AG08395 (cell line): ENCODE measurements around the gene LGALS3.
A peak's percentile ranks its signal among the peaks of the same experiment; 100 is the strongest.

Experiments
- DNase-seq: peaks from one replicate; pipeline ENCODE4 v3.0.0; 2012; ENCODE audit warnings: mixed read lengths, low spot score

Gene LGALS3

GRCh38 chr14:55131370-55132137, 2.5 kb downstream of the LGALS3 start:
- peak; percentile 32 for DNase-seq

GRCh38 chr14:55133416-55133815, 4.4 kb downstream of the LGALS3 start:
- no peak for DNase-seq

DNA sequence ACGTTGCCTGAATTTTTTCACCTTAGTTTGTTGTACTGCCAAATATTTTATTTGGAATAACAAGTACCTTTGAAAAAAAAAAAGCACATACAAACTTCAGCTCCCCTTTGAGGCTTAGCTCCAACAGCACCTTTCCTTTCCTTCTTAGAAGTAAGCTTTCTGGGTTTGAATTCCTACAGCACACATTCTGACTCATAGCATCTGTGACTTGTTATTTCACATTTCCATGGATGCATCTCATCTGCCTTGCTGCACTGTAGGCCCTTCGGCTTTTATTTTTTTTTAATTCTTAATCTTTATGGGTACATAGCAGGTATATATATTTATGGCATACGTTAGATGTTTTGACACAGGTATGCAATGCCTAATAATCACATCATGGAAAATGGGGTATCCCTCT, 7.2 kb downstream of the LGALS3 start:
- peak; percentile 73 for DNase-seq

GRCh38 chr14:55136885-55137786, 8.1 kb downstream of the LGALS3 start:
- DNase-seq = peak; percentile 77

GRCh38 chr14:55138091-55138490, 9.0 kb downstream of the LGALS3 start:
- no peak for DNase-seq

DNA sequence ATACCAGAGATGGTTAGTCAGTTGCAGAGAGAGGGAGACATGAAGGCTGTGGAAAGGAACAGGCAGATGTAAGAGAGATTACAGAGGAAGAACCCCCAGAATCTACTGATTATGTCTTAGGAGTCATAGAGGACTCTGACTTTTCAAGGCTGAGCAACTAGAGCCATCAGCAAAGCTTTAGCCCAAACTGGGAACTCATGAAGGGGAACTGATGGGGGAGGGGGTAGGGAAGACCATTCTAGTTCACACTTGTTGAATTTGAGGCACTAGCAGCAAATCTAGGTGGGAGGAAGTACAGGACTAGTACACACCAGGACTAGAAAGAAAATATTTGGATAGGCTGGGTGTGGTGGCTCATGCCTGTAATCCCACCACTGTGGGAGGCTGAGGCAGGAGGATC, 10.1 kb downstream of the LGALS3 start:
- no peak for DNase-seq

GRCh38 chr14:55139696-55140509, 10.9 kb downstream of the LGALS3 start:
- DNase-seq = no peak

DNA sequence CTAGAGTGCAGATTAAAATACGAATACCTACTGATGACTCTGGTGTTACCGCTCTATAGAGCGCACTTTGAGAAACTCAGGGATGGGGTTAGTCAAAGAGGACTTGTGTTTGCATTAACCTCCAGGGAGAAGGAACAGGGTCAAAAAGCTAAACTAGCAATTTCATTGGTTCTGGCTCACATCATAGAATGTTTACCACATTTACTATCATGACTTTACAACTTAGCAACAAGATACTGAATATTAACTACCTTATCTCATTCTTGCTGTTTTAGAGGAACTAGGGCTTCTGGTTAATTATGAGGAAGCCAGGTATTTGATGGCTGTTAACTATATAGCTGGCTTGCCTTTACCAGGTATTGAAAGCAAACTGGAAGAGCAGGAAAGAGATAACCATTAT, 12.8 kb downstream of the LGALS3 start:
- DNase-seq = no peak

DNA sequence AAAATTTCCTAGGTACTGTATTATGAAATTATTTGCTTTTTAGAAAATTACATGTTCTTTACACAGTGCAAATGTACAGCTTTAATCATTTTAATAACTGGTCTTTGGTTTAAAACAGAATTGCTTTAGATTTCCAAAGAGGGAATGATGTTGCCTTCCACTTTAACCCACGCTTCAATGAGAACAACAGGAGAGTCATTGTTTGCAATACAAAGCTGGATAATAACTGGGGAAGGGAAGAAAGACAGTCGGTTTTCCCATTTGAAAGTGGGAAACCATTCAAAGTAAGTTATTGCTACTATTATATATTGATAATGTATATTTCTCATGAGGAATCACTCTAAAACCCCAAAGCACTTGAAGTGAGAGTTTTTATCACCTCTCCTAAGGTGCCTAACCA, 13.4 kb downstream of the LGALS3 start:
- DNase-seq = no peak

DNA sequence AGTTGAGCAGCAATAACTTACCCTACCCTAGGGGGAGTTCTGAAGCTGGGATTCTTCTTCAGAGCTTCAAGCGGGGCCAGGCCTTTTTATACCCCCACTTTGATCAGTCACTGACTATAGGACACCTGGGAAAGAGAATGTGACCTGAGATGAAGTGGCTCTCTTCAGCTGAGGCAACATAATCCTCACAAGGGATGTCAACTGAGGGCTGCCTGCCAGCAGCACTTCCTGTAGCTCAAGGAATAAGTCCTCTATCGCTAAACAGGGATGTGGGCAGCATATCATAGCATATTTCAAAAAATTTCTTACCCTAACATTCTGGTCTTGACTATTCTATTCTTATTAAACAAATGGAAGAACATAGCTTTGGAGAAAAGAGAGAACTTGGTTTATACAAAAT, 17.4 kb downstream of the LGALS3 start:
- DNase-seq = no peak

GRCh38 chr14:55151601-55152000, 22.5 kb downstream of the LGALS3 start:
- no peak for DNase-seq

GRCh38 chr14:55152052-55152753, 23.2 kb downstream of the LGALS3 start:
- DNase-seq = peak; percentile 13

DNA sequence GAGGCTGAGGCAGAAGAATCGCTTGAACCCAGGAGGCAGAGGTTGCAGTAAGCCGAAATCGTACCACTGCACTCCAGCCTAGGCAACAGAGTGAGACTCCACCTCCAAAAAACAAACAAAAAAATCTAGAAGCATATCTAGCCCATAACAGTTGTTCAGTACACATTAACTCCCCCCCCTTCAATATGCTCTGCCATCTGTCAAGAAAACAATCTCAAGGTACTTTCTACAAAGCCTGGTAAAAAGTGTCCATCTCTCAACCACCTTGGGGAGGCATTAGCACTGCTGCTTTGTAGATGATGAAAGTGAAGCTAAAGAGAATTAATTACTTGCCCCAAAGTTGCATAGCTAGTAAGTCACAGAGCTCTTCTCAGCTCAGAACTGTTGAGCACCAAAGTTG, 24.9 kb downstream of the LGALS3 start:
- no peak for DNase-seq

DNA sequence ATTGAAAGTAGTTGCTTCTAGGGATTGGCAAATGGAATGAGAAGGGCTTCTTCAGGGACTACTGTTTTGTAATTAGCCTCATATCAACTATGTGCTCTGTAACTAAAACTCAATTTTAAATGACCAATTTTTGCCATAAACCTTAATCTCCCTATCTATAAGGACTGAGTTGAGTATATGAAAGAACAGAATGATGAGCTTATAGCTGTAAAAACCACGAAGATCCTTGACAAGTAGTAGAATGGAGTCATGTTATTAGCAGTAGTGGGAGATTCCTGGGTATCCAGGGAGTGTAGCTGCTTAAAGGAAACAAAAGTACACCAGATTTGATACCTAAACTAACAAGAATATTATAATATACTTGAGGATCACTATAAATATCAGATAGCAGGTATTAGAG, 28.0 kb downstream of the LGALS3 start:
- DNase-seq = no peak

DNA sequence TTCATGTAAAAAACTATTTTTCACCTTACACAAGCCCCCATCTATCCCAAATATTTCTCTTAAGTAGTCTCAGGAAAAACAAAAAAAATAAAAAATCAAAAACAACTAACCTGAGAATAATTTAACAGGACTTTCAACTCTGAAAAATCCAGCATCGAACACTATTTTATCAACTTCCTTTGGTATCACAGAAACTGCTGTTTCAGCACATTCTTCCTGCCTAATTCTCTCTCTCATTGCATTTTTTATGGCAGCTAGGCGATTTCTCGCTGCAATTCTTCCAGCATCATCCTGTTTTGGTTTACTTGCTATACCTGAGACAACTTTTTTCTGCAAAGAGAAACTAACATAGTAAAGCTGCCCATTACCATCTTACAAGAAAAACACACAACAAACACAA, 29.4 kb downstream of the LGALS3 start:
- no peak for DNase-seq

GRCh38 chr14:55160989-55161388, 31.9 kb downstream of the LGALS3 start:
- DNase-seq = peak; percentile 50

- no peak for DNase-seq
Measured at GRCh38 chr14:55170526-55170925, 41.5 kb downstream of the LGALS3 start.

DNA sequence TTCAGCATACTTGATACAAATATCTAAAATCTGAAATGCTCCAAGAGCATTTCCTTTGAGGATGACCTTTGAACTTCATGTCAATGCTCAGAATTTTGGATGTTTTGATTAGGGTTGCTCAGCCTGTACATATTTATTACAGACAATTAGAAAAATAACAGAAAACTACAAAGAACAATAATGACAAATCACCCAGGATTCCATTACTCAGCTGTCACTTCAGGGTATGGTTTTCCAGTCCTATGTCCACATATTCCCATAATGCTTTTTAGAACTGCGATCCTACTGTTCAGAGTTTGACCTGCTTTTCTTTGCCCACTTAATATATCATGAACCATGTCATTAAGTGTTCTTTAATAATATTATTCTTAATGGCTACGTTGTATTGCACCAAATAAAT, 51.0 kb downstream of the LGALS3 start:
- DNase-seq = no peak

DNA sequence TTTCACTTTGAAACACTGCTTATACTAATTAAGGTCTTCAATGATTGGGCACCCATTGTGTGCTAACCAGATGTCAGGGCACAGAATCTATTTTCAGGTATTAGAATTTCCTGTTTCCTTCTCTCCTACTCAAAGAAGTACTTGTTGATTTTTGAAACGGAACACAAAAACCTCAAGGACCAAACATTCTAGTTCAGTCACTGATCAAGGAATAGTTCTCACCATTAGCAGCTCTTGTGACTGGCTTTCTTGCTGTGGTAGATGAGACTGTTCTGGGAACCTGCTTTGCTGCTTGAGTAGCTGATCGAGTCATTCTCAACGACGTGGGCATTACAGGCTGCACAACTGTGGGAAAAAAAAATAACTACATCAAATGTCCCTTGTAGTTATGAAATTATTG, 51.4 kb downstream of the LGALS3 start:
- no peak for DNase-seq

DNA sequence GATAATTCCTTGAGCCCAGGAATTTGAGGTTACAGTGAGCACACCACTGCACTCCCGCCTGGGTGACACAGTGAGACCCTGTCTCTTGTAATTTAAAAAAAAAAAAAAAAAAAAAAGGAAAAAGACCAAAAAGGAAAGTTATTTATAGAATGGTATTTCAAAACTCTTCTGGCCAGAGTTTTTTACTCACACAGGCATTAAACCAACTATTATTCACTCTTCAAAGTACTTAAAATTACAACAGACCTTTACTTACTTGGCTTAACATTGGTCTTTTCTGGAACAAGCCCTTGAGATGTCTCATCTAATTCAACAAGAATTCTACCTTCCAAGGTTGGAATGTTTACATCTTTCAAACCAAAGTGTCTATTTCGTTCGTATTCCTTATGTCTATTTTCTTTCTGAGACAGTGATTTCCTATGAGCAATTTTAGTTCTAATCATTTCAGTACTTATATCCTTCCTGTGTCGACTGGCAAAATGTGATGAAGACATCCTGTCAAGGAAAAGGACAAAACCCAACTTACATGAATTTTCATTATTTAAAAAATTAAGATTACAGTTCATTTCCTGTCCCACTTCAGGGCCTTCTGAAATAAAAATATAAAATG, 59.7 kb downstream of the LGALS3 start:
- DNase-seq = peak; percentile 14

- peak; percentile 5 for DNase-seq
Measured at GRCh38 chr14:55190906-55191202, 61.8 kb downstream of the LGALS3 start.
